Measurements from ENCODE around the gene NPR3.

- TF ChIP-seq EZH2 (IDR thresholded peaks at IDR 0.05) (no peak), POLR2AphosphoS5 (IDR thresholded peaks at IDR 0.05; ENCODE audit: borderline replicate concordance, low read depth, low read length) (no peak)
Measured at GRCh38 chr5:32668552-32668951, 42.6 kb upstream of the NPR3 start.

Measured in SK-N-MC (cell line).